Nephron progenitor cell (in vitro differentiated cells): ENCODE data around the gene SHF.

Experiments used
- DNase-seq: peaks from one replicate; pipeline ENCODE4 v3.0.0; 2021
- H3K27ac Mint-ChIP-seq: 2 replicates; pipeline ENCODE4 v1.8.0; 2021; ENCODE audit warnings: mild to moderate bottlenecking, moderate library complexity, mixed read lengths
- H3K27me3 Mint-ChIP-seq: 2 replicates; pipeline ENCODE4 v1.8.0; 2021; ENCODE audit warnings: mild to moderate bottlenecking, low read depth, mixed read lengths; ENCODE audit not compliant: poor library complexity
- H3K36me3 Mint-ChIP-seq: 2 replicates; pipeline ENCODE4 v1.8.0; 2021; ENCODE audit warnings: low read depth, mixed read lengths
- H3K4me1 Mint-ChIP-seq: 2 replicates; pipeline ENCODE4 v1.8.0; 2021; ENCODE audit warnings: mixed read lengths
- H3K4me3 Mint-ChIP-seq: 2 replicates; pipeline ENCODE4 v1.8.0; 2021; ENCODE audit warnings: mild to moderate bottlenecking, moderate library complexity, mixed read lengths
- H3K9me3 Mint-ChIP-seq: 2 replicates; pipeline ENCODE4 v1.8.0; 2021; ENCODE audit warnings: mild to moderate bottlenecking, moderate library complexity, mixed read lengths
- CTCF ChIP-seq: fragments of 200-600 bp; sonication (generic); IDR thresholded peaks from 2 replicates; pipeline ENCODE4 v1.5.0; 2021; ENCODE audit warnings: antibody characterized with exemption

SHF gene

GRCh38 chr15:45121020-45121419, 66.7 kb downstream of the SHF start:
- Mint-ChIP-seq H3K4me1 (peaks cover 13% of the 10 kb centered on the region), H3K27ac (no peak overlapping the region), H3K27me3 (peaks cover 95% of the 10 kb centered on the region)

GRCh38 chr15:45120081-45120972, 67.4 kb downstream of the SHF start:
- Mint-ChIP-seq H3K4me3 (no peak overlapping the region), H3K9me3 (no peaks in the 10 kb centered on the region), H3K27me3 (peaks cover 95% of the 10 kb centered on the region), H3K27ac (no peak overlapping the region), H3K36me3 (no peaks in the 10 kb centered on the region), H3K4me1 (peaks cover 13% of the 10 kb centered on the region)
- DNase-seq = no peak
- no peak for TF ChIP-seq CTCF

More at GRCh38 chr15:45121020-45121419, 66.7 kb downstream of the SHF start:
- Mint-ChIP-seq H3K9me3 (no peaks in the 10 kb centered on the region), H3K36me3 (no peaks in the 10 kb centered on the region), H3K4me3 (no peak overlapping the region)
- no peak for DNase-seq
- TF ChIP-seq CTCF = no peak

- Mint-ChIP-seq H3K9me3 (no peaks in the 10 kb centered on the region), H3K36me3 (no peaks in the 10 kb centered on the region), H3K27ac (no peak overlapping the region), H3K4me3 (no peak overlapping the region), H3K4me1 (peaks cover 19% of the 10 kb centered on the region), H3K27me3 (peaks cover 95% of the 10 kb centered on the region)
- no peak for DNase-seq
- no peak for TF ChIP-seq CTCF
These were observed 68.8 kb downstream of the SHF start for GRCh38 chr15:45118996-45119395.

GRCh38 chr15:45118131-45118588, 69.6 kb downstream of the SHF start:
- no peaks in the 10 kb centered on the region for H3K9me3 Mint-ChIP-seq
- no peak overlapping the region for H3K27ac Mint-ChIP-seq
- peaks cover 95% of the 10 kb centered on the region for H3K27me3 Mint-ChIP-seq
- H3K36me3 Mint-ChIP-seq = no peaks in the 10 kb centered on the region
- DNase-seq = peak; percentile 91
- H3K4me1 Mint-ChIP-seq = peaks cover 28% of the 10 kb centered on the region
- peak overlapping the region; percentile 72 for H3K4me3 Mint-ChIP-seq
- peak; percentile 99 for TF ChIP-seq CTCF

- H3K27me3 Mint-ChIP-seq = peaks cover 95% of the 10 kb centered on the region
- no peaks in the 10 kb centered on the region for H3K9me3 Mint-ChIP-seq
- TF ChIP-seq CTCF = no peak
- peaks cover 31% of the 10 kb centered on the region for H3K4me1 Mint-ChIP-seq
- H3K36me3 Mint-ChIP-seq = no peaks in the 10 kb centered on the region
- H3K27ac Mint-ChIP-seq = no peak overlapping the region
- no peak for DNase-seq
- peak overlapping the region; percentile 72 for H3K4me3 Mint-ChIP-seq
These were observed 70.2 kb downstream of the SHF start for GRCh38 chr15:45117308-45118130.
